NOMO-1 treated with dmso at 0.1 percent for 144 hours (cell line): Measurements from ENCODE around the gene S100A9.

Source experiments
- DNase-seq: peaks from one replicate; lab custom pipeline; 2025; ENCODE audit not compliant: unreplicated experiment; lab: John Stamatoyannopoulos, UW

S100A9 gene

GRCh38 chr1:153389401-153389800 is 31.7 kb downstream of the S100A9 start:
- DNase-seq, result no peak

GRCh38 chr1:153389973-153390879 is 32.6 kb downstream of the S100A9 start:
- peak; percentile 59 for DNase-seq

- DNase-seq, result peak; percentile 83
These were observed 33.5 kb downstream of the S100A9 start, which contains the start of gene S100A8 for GRCh38 chr1:153390938-153391710. Gene S100A8 (minus strand): TSS chr1:153391073. CDS start chr1:153390535, 538 bp downstream.

GRCh38 chr1:153392258-153392657 is 34.6 kb downstream of the S100A9 start:
- no peak for DNase-seq

GRCh38 chr1:153392822-153393221 is 35.2 kb downstream of the S100A9 start:
- DNase-seq, result no peak

- DNase-seq, result no peak
These were observed 36.3 kb downstream of the S100A9 start for GRCh38 chr1:153393926-153394325.

- no peak for DNase-seq
These were observed 36.7 kb downstream of the S100A9 start for GRCh38 chr1:153394391-153394790.

GRCh38 chr1:153395136-153395685 is 37.6 kb downstream of the S100A9 start:
- DNase-seq, result no peak

GRCh38 chr1:153395776-153396175 is 38.1 kb downstream of the S100A9 start:
- DNase-seq, result no peak

GRCh38 chr1:153396461-153396860 is 38.8 kb downstream of the S100A9 start:
- DNase-seq, result no peak

GRCh38 chr1:153397051-153397923 is 39.6 kb downstream of the S100A9 start:
- DNase-seq, result no peak

- no peak for DNase-seq
These were observed 40.4 kb downstream of the S100A9 start for GRCh38 chr1:153397924-153398651.

- DNase-seq, result no peak
These were observed 41.9 kb downstream of the S100A9 start for GRCh38 chr1:153399401-153400055.

- no peak for DNase-seq
These were observed 42.6 kb downstream of the S100A9 start for GRCh38 chr1:153400244-153400643.

- no peak for DNase-seq
These were observed 43.8 kb downstream of the S100A9 start for GRCh38 chr1:153401461-153401860.

- no peak for DNase-seq
These were observed 44.6 kb downstream of the S100A9 start for GRCh38 chr1:153402226-153402625.

- DNase-seq, result no peak
These were observed 45.9 kb downstream of the S100A9 start for GRCh38 chr1:153403421-153404085.

- no peak for DNase-seq
These were observed 46.5 kb downstream of the S100A9 start for GRCh38 chr1:153404086-153404635.

- peak; percentile 39 for DNase-seq
These were observed 47.1 kb downstream of the S100A9 start for GRCh38 chr1:153404768-153405167.
